Astrocyte (in vitro differentiated cells and primary cell): Measurements from ENCODE around the gene TGFBRAP1.

Experiments used
- CTCF ChIP-seq: IDR thresholded peaks from 2 replicates; pipeline ENCODE4 v1.5.1; 2011; ENCODE audit warnings: low read depth, mild to moderate bottlenecking, inconsistent platforms, low read length, moderate library complexity; ENCODE audit not compliant: insufficient read depth
- EZH2 ChIP-seq: IDR thresholded peaks from 2 replicates; pipeline ENCODE4 v1.6.1; 2012; ENCODE audit warnings: mild to moderate bottlenecking, low read length, inconsistent platforms; ENCODE audit not compliant: insufficient read depth

GRCh38 chr2:105220604-105221003, 108.9 kb downstream of the TGFBRAP1 start:
- TF ChIP-seq EZH2 (no peak), CTCF (no peak)
